Activated CD4-positive, alpha-beta T cell treated with anti-CD3 and anti-CD28 coated beads, Interleukin-2, amount 10 ng/mL, durations not matched to agents 24 days and 14 days (primary cell): ENCODE results near the gene CACNA1C. TPM values are rescaled to one million over a fixed set of nuclear protein-coding genes. Genes with fewer than 3 reads are reported as not detected.

ENCODE experiments used
- DNase-seq: peaks from one replicate; pipeline ENCODE4 v3.0.0; 2022
- H3K27ac Mint-ChIP-seq: one replicate; pipeline ENCODE4 v1.8.0; 2022; ENCODE audit warnings: mild to moderate bottlenecking, mixed read lengths
- H3K27me3 Mint-ChIP-seq: one replicate; pipeline ENCODE4 v1.8.0; 2022; ENCODE audit warnings: mixed read lengths
- H3K36me3 Mint-ChIP-seq: one replicate; pipeline ENCODE4 v1.8.0; 2022; ENCODE audit warnings: low read depth, mild to moderate bottlenecking, mixed read lengths
- H3K4me1 Mint-ChIP-seq: one replicate; pipeline ENCODE4 v1.8.0; 2021; ENCODE audit warnings: mixed read lengths
- H3K4me3 Mint-ChIP-seq: one replicate; pipeline ENCODE4 v1.8.0; 2022; ENCODE audit warnings: mild to moderate bottlenecking, moderate library complexity, mixed read lengths
- H3K9me3 Mint-ChIP-seq: one replicate; pipeline ENCODE4 v1.8.0; 2021; ENCODE audit warnings: mixed read lengths
- intact Hi-C: fragments of 100-400 bp; cut with micrococcal nuclease; formaldehyde crosslinking; loops from one replicate; pipeline ENCODE4 v1.15.1; 2023
- total RNA-seq: library from RNA; stranded (reverse); gene quantifications from 2 replicates; pipeline ENCODE4 v1.2.3, GENCODE V29; 2022

The CACNA1C gene
- total RNA-seq, 1 donor from 2014 or later, result 0.07 TPM

GRCh38 chr12:2138871-2139308, 86.1 kb downstream of the CACNA1C start:
- intact Hi-C loops, result no loop called here
- no peak overlapping the region for H3K4me3 Mint-ChIP-seq
- H3K36me3 Mint-ChIP-seq, result no peaks in the 10 kb centered on the region
- DNase-seq, result no peak
- H3K27me3 Mint-ChIP-seq, result peaks cover under 1% of the 10 kb centered on the region
- no peaks in the 10 kb centered on the region for H3K9me3 Mint-ChIP-seq
- no peaks in the 10 kb centered on the region for H3K4me1 Mint-ChIP-seq
- H3K27ac Mint-ChIP-seq, result no peak overlapping the region

GRCh38 chr12:2139651-2140050, 86.9 kb downstream of the CACNA1C start:
- Mint-ChIP-seq H3K4me3 (no peak overlapping the region), H3K9me3 (no peaks in the 10 kb centered on the region), H3K27me3 (peaks cover 5% of the 10 kb centered on the region), H3K4me1 (no peaks in the 10 kb centered on the region), H3K27ac (no peak overlapping the region), H3K36me3 (no peaks in the 10 kb centered on the region)
- DNase-seq, result no peak
- intact Hi-C loops, result no loop called here

- intact Hi-C loops, result no loop called here
- Mint-ChIP-seq H3K36me3 (no peaks in the 10 kb centered on the region), H3K4me3 (no peak overlapping the region), H3K4me1 (no peaks in the 10 kb centered on the region), H3K27me3 (peaks cover 5% of the 10 kb centered on the region), H3K27ac (no peak overlapping the region), H3K9me3 (no peaks in the 10 kb centered on the region)
- DNase-seq, result no peak
Observed at GRCh38 chr12:2140858-2141519, 88.2 kb downstream of the CACNA1C start.

- Mint-ChIP-seq H3K27me3 (peaks cover 6% of the 10 kb centered on the region), H3K27ac (no peak overlapping the region), H3K4me1 (no peaks in the 10 kb centered on the region), H3K9me3 (no peaks in the 10 kb centered on the region), H3K4me3 (no peak overlapping the region), H3K36me3 (no peaks in the 10 kb centered on the region)
- no peak for DNase-seq
- intact Hi-C loops, result no loop called here
Observed at GRCh38 chr12:2142068-2142467, 89.3 kb downstream of the CACNA1C start.

GRCh38 chr12:2144951-2145350, 92.2 kb downstream of the CACNA1C start:
- no peak for DNase-seq
- intact Hi-C loops, result no loop called here
- Mint-ChIP-seq H3K9me3 (no peaks in the 10 kb centered on the region), H3K4me1 (no peaks in the 10 kb centered on the region), H3K27me3 (peaks cover 16% of the 10 kb centered on the region), H3K4me3 (no peak overlapping the region), H3K27ac (no peak overlapping the region), H3K36me3 (no peaks in the 10 kb centered on the region)

GRCh38 chr12:2145433-2145998, 92.7 kb downstream of the CACNA1C start:
- intact Hi-C loops, result no loop called here
- Mint-ChIP-seq H3K4me1 (no peaks in the 10 kb centered on the region), H3K27ac (no peak overlapping the region), H3K36me3 (no peaks in the 10 kb centered on the region), H3K9me3 (no peaks in the 10 kb centered on the region), H3K27me3 (peaks cover 16% of the 10 kb centered on the region), H3K4me3 (no peak overlapping the region)
- DNase-seq, result no peak

GRCh38 chr12:2147335-2147734, 94.5 kb downstream of the CACNA1C start:
- Mint-ChIP-seq H3K9me3 (no peaks in the 10 kb centered on the region), H3K4me3 (no peak overlapping the region), H3K27me3 (peaks cover 17% of the 10 kb centered on the region), H3K27ac (no peak overlapping the region), H3K36me3 (no peaks in the 10 kb centered on the region), H3K4me1 (no peaks in the 10 kb centered on the region)
- intact Hi-C loops, result no loop called here
- no peak for DNase-seq

GRCh38 chr12:2149091-2149490, 96.3 kb downstream of the CACNA1C start:
- no peaks in the 10 kb centered on the region for H3K36me3 Mint-ChIP-seq
- H3K4me3 Mint-ChIP-seq, result no peak overlapping the region
- no peaks in the 10 kb centered on the region for H3K9me3 Mint-ChIP-seq
- H3K27ac Mint-ChIP-seq, result no peak overlapping the region
- intact Hi-C loops, result no loop called here
- no peak for DNase-seq
- peaks cover 15% of the 10 kb centered on the region for H3K27me3 Mint-ChIP-seq
- H3K4me1 Mint-ChIP-seq, result no peaks in the 10 kb centered on the region

- Mint-ChIP-seq H3K27ac (no peak overlapping the region), H3K4me1 (no peaks in the 10 kb centered on the region), H3K9me3 (no peaks in the 10 kb centered on the region), H3K36me3 (no peaks in the 10 kb centered on the region), H3K27me3 (peaks cover 17% of the 10 kb centered on the region), H3K4me3 (no peak overlapping the region)
- no peak for DNase-seq
- intact Hi-C loops, result no loop called here
Observed at GRCh38 chr12:2150833-2151232, 98.0 kb downstream of the CACNA1C start.

GRCh38 chr12:2151391-2151790, 98.6 kb downstream of the CACNA1C start:
- H3K36me3 Mint-ChIP-seq, result no peaks in the 10 kb centered on the region
- DNase-seq, result no peak
- no peak overlapping the region for H3K27ac Mint-ChIP-seq
- no peak overlapping the region for H3K4me3 Mint-ChIP-seq
- H3K9me3 Mint-ChIP-seq, result no peaks in the 10 kb centered on the region
- intact Hi-C loops, result no loop called here
- H3K4me1 Mint-ChIP-seq, result no peaks in the 10 kb centered on the region
- H3K27me3 Mint-ChIP-seq, result peaks cover 18% of the 10 kb centered on the region

- no peak overlapping the region for H3K27ac Mint-ChIP-seq
- H3K27me3 Mint-ChIP-seq, result peaks cover 17% of the 10 kb centered on the region
- DNase-seq, result no peak
- H3K4me3 Mint-ChIP-seq, result no peak overlapping the region
- intact Hi-C loops, result no loop called here
- no peaks in the 10 kb centered on the region for H3K4me1 Mint-ChIP-seq
- H3K36me3 Mint-ChIP-seq, result no peaks in the 10 kb centered on the region
- no peaks in the 10 kb centered on the region for H3K9me3 Mint-ChIP-seq
Observed at GRCh38 chr12:2152134-2152533, 99.3 kb downstream of the CACNA1C start.

GRCh38 chr12:2154050-2154449, 101.3 kb downstream of the CACNA1C start:
- DNase-seq, result no peak
- Mint-ChIP-seq H3K4me1 (no peaks in the 10 kb centered on the region), H3K4me3 (no peak overlapping the region), H3K27ac (no peak overlapping the region), H3K9me3 (no peaks in the 10 kb centered on the region), H3K36me3 (no peaks in the 10 kb centered on the region), H3K27me3 (peaks cover 15% of the 10 kb centered on the region)
- intact Hi-C loops, result no loop called here

- no peak for DNase-seq
- intact Hi-C loops, result no loop called here
- H3K4me1 Mint-ChIP-seq, result no peaks in the 10 kb centered on the region
- no peak overlapping the region for H3K27ac Mint-ChIP-seq
- H3K36me3 Mint-ChIP-seq, result no peaks in the 10 kb centered on the region
- no peaks in the 10 kb centered on the region for H3K9me3 Mint-ChIP-seq
- H3K27me3 Mint-ChIP-seq, result peaks cover 14% of the 10 kb centered on the region
- H3K4me3 Mint-ChIP-seq, result no peak overlapping the region
Observed at GRCh38 chr12:2154521-2154920, 101.7 kb downstream of the CACNA1C start.

- Mint-ChIP-seq H3K9me3 (no peaks in the 10 kb centered on the region), H3K4me1 (no peaks in the 10 kb centered on the region), H3K36me3 (no peaks in the 10 kb centered on the region), H3K27ac (no peak overlapping the region), H3K4me3 (no peak overlapping the region), H3K27me3 (peaks cover 10% of the 10 kb centered on the region)
- intact Hi-C loops, result no loop called here
- no peak for DNase-seq
Observed at GRCh38 chr12:2156333-2156732, 103.5 kb downstream of the CACNA1C start.

GRCh38 chr12:2160043-2160442, 107.3 kb downstream of the CACNA1C start:
- no peak for DNase-seq
- Mint-ChIP-seq H3K27ac (no peak overlapping the region), H3K9me3 (no peaks in the 10 kb centered on the region), H3K4me3 (no peak overlapping the region), H3K4me1 (no peaks in the 10 kb centered on the region), H3K27me3 (peaks cover 7% of the 10 kb centered on the region), H3K36me3 (no peaks in the 10 kb centered on the region)
- intact Hi-C loops, result no loop called here
